SK-MEL-5 (cell line): ENCODE data around the gene RTL3. TPM values are rescaled to one million over a fixed set of nuclear protein-coding genes. Genes with fewer than 3 reads are reported as not detected.
"Not testable (repeated sequence)": the region's sequence is repeated elsewhere in the genome, so short reads cannot be mapped to it uniquely, and the experiment has no call there.

Experiments
- DNase-seq: peaks from one replicate; pipeline ENCODE4 v3.0.0-alpha.2; 2016; ENCODE audit warnings: low read depth, low spot score
- in situ Hi-C: cut with HindIII; loops from 2 replicates; pipeline ENCODE4 v1.10.0; 2016; ENCODE audit warnings: low sequenced_read_pairs, high pct_unique_total_duplicates, low pct_unique_long_range_greater_than_20kb
- polyA plus RNA-seq, 2 experiments: library from polyadenylated mRNA; depleted of rRNA; stranded (reverse); fragments of >200 nt; gene quantifications; 2 replicates each; pipeline ENCODE4 v1.2.3, GENCODE V29; 2015
- total RNA-seq: library from RNA; depleted of rRNA; stranded (reverse); fragments of >200 nt; shearing (Covaris generic); gene quantifications from 2 replicates; pipeline ENCODE4 v1.2.3, GENCODE V29; 2014; rRNA removed

RTL3 gene
- total RNA-seq = not detected in 2 replicates
- polyA plus RNA-seq (2015; cell fraction: cytosol; rRNA removed) = not detected in 2 replicates
- not detected in 2 replicates for polyA plus RNA-seq (2015; cell fraction: nucleus; rRNA removed)

GRCh38 chrX:78658845-78659744 is at the start of gene RTL3:
Gene RTL3, minus strand, starts transcription at chrX:78659328. Its CDS starts 908 bp downstream, at chrX:78658420.
- no peak for DNase-seq
- in situ Hi-C loops = no loop called here

GRCh38 chrX:78708816-78709215 is 49.7 kb upstream of the RTL3 start:
- in situ Hi-C loops = no loop called here
- no peak for DNase-seq

- in situ Hi-C loops = no loop called here
- DNase-seq = peak; percentile 39
Measured at GRCh38 chrX:78708262-78708661, 49.1 kb upstream of the RTL3 start.

GRCh38 chrX:78706071-78706470 is 46.9 kb upstream of the RTL3 start:
- no peak for DNase-seq
- in situ Hi-C loops = no loop called here

GRCh38 chrX:78693536-78693935 is 34.4 kb upstream of the RTL3 start:
- no peak for DNase-seq
- in situ Hi-C loops = no loop called here

GRCh38 chrX:78693012-78693411 is 33.9 kb upstream of the RTL3 start:
- no peak for DNase-seq
- in situ Hi-C loops = no loop called here

- no peak for DNase-seq
- in situ Hi-C loops = no loop called here
Measured at GRCh38 chrX:78687586-78687985, 28.5 kb upstream of the RTL3 start.

- DNase-seq = no peak
- in situ Hi-C loops = no loop called here
Measured at GRCh38 chrX:78673246-78673645, 14.1 kb upstream of the RTL3 start.

GRCh38 chrX:78665342-78665741 is 6.2 kb upstream of the RTL3 start:
- no peak for DNase-seq
- in situ Hi-C loops = no loop called here

- DNase-seq = no peak
- in situ Hi-C loops = no loop called here
Measured at GRCh38 chrX:78661836-78662235, 2.7 kb upstream of the RTL3 start.

- DNase-seq = no peak
- in situ Hi-C loops = no loop called here
Measured at GRCh38 chrX:78659955-78660354, 827 bp upstream of the RTL3 start.

- DNase-seq = no peak
- in situ Hi-C loops = no loop called here
Measured at GRCh38 chrX:78658414-78658813, 714 bp downstream of the RTL3 start.

GRCh38 chrX:78655642-78656041 is 3.5 kb downstream of the RTL3 start:
- no peak for DNase-seq
- in situ Hi-C loops = no loop called here

- DNase-seq = no peak
- in situ Hi-C loops = no loop called here
Measured at GRCh38 chrX:78653118-78653822, 5.9 kb downstream of the RTL3 start.

- no peak for DNase-seq
- in situ Hi-C loops = no loop called here
Measured at GRCh38 chrX:78650906-78651437, 8.2 kb downstream of the RTL3 start.

- no peak for DNase-seq
- in situ Hi-C loops = no loop called here
Measured at GRCh38 chrX:78643874-78644273, 15.3 kb downstream of the RTL3 start.

- in situ Hi-C loops = no loop called here
- DNase-seq = no peak
Measured at GRCh38 chrX:78643096-78643495, 16.0 kb downstream of the RTL3 start.

GRCh38 chrX:78636096-78636495 is 23.0 kb downstream of the RTL3 start:
- in situ Hi-C loops, DNase-seq: not testable (repeated sequence)
